ENCODE results near the gene TOP3A.
"Not testable (repeated sequence)": the region's sequence is repeated elsewhere in the genome, so short reads cannot be mapped to it uniquely, and the experiment has no call there.

DNA sequence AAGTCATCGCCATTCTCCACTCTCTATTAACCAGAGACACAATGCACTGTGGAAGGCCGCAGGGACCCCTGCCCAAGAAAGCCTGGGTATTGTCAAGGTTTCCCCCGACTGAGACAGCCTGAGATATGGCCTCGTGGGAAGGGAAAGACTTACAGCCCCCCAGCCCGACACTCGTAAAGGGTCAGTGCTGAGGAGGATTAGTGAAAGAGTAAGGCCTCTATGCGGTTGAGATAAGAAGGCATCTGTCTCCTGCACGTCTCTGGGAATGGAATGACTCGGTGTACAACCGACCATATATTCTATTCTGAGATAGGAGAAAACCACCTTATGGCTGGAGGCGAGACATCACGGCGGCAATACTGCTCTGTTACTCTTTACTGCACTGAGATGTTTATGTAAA is 11.6 kb downstream of the TOP3A start:
- TF ChIP-seq, protein P1, sequence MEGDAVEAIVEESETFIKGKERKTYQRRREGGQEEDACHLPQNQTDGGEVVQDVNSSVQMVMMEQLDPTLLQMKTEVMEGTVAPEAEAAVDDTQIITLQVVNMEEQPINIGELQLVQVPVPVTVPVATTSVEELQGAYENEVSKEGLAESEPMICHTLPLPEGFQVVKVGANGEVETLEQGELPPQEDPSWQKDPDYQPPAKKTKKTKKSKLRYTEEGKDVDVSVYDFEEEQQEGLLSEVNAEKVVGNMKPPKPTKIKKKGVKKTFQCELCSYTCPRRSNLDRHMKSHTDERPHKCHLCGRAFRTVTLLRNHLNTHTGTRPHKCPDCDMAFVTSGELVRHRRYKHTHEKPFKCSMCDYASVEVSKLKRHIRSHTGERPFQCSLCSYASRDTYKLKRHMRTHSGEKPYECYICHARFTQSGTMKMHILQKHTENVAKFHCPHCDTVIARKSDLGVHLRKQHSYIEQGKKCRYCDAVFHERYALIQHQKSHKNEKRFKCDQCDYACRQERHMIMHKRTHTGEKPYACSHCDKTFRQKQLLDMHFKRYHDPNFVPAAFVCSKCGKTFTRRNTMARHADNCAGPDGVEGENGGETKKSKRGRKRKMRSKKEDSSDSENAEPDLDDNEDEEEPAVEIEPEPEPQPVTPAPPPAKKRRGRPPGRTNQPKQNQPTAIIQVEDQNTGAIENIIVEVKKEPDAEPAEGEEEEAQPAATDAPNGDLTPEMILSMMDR (conservative IDR thresholded peaks at IDR 0.05; ENCODE audit: low read depth, low read length): not testable (repeated sequence)
- TF ChIP-seq EZH2 (IDR thresholded peaks at IDR 0.05; ENCODE audit: borderline replicate concordance, low read depth, low read length, poor library complexity, severe bottlenecking): not testable (repeated sequence)

Data from A673 (cell line).